Measurements from ENCODE around the gene TXK.

GRCh38 chr4:48028696-48029095 lies 105.4 kb downstream of the TXK start:
- no peak for TF ChIP-seq MXD4 (CRISPR knock-in tag; IDR thresholded peaks at IDR 0.05)
- no peak for TF ChIP-seq ZNF407 (CRISPR knock-in tag; IDR thresholded peaks at IDR 0.05; ENCODE audit: not compliant biosample characterization)
- TF ChIP-seq ZNF337 (CRISPR knock-in tag; IDR thresholded peaks at IDR 0.05; ENCODE audit: borderline replicate concordance, low read depth): no peak

Data from HepG2 (cell line).